Uterus (tissue), 2 donors: ENCODE measurements around the gene SCNN1B.
"Not testable (repeated sequence)": the region's sequence is repeated elsewhere in the genome, so short reads cannot be mapped to it uniquely, and the experiment has no call there.

Experiments used
- POLR2A ChIP-seq, 2 donors: fragments of 450-650 bp; IDR thresholded peaks; one replicate each; pipeline ENCODE4 v1.6.1; 2016; ENCODE audit warnings: antibody characterized with exemption in 2 of 2, mild to moderate bottlenecking in 1 of 2, moderate library complexity in 1 of 2
- TF ChIP-seq, protein P1 (sequence below), 4 experiments: fragments of 200-600 bp in 2 of 4; fragments of 450-650 bp in 2 of 4; sonication (generic) in 2 of 4; IDR thresholded peaks; one replicate each; pipeline ENCODE4 v1.5.1; 2016 to 2019; ENCODE audit warnings: antibody characterized with exemption in 4 of 4, mild to moderate bottlenecking in 2 of 4, moderate library complexity in 1 of 4

DNA sequence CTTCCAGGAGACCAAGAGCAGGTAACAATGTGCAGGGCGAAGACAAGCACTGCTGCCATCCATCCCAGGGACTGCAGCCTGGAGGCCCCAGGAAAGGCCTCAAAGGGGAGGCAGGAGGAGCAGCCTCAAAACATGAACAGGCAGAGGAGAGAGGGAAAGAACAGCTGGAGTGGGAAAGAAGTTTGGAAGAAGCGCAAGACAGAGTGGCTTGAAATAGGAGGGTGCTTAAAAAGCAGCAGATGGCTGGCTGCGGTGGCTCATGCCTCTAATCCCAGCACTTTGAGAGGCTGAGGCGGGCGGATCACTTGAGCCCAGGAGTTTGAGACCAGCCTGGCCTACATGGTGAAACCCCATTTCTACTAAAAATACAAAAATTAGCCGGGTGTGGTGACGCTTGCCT lies 98.3 kb downstream of the SCNN1B start:
- TF ChIP-seq, protein P1, sequence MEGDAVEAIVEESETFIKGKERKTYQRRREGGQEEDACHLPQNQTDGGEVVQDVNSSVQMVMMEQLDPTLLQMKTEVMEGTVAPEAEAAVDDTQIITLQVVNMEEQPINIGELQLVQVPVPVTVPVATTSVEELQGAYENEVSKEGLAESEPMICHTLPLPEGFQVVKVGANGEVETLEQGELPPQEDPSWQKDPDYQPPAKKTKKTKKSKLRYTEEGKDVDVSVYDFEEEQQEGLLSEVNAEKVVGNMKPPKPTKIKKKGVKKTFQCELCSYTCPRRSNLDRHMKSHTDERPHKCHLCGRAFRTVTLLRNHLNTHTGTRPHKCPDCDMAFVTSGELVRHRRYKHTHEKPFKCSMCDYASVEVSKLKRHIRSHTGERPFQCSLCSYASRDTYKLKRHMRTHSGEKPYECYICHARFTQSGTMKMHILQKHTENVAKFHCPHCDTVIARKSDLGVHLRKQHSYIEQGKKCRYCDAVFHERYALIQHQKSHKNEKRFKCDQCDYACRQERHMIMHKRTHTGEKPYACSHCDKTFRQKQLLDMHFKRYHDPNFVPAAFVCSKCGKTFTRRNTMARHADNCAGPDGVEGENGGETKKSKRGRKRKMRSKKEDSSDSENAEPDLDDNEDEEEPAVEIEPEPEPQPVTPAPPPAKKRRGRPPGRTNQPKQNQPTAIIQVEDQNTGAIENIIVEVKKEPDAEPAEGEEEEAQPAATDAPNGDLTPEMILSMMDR (IDR thresholded peaks at IDR 0.05) = not testable (repeated sequence)
- TF ChIP-seq POLR2A (IDR thresholded peaks at IDR 0.05) = not testable (repeated sequence)
